ENCODE data around the gene ZNF236. TPM values are rescaled to one million over a fixed set of nuclear protein-coding genes. Genes with fewer than 3 reads are reported as not detected.

The ZNF236 gene
- polyA plus RNA-seq, 1 donor from 2014 or later, result 7.7 TPM

- Histone ChIP-seq H3K4me3 (ENCODE audit: low read length) (no peak overlapping the region), H3K4me2 (ENCODE audit: low read length) (no peak overlapping the region), H3K79me2 (replicated peaks; ENCODE audit: insufficient read depth, low read length) (no peaks in the 10 kb centered on the region), H3K9me3 (ENCODE audit: low read length) (no peaks in the 10 kb centered on the region), H3K9me2 (ENCODE audit: insufficient read depth, low read length) (no peaks in the 10 kb centered on the region), H3K27me3 (ENCODE audit: insufficient read depth, low read depth, low read length) (no peaks in the 10 kb centered on the region), H3K9ac (ENCODE audit: low read length) (no peak overlapping the region), H3K27ac (ENCODE audit: low read length) (no peak overlapping the region), H2AFZ (ENCODE audit: low read depth, low read length) (no peak overlapping the region), H3F3A (ENCODE audit: insufficient read depth, low read length, poor library complexity, severe bottlenecking) (no peaks in the 10 kb centered on the region), H3K36me3 (ENCODE audit: insufficient read depth, low read length) (peaks cover 13% of the 10 kb centered on the region), H4K20me1 (ENCODE audit: insufficient read depth) (no peaks in the 10 kb centered on the region)
- TF ChIP-seq POLR2AphosphoS5 (IDR thresholded peaks at IDR 0.05) (no peak), MXI1 (conservative IDR thresholded peaks at IDR 0.05; ENCODE audit: poor library complexity, severe bottlenecking) (no peak), CTCF (IDR thresholded peaks at IDR 0.05; ENCODE audit: poor library complexity, severe bottlenecking) (peak; percentile 25), TAF1 (IDR thresholded peaks at IDR 0.05; ENCODE audit: low read depth) (no peak), REST (IDR thresholded peaks at IDR 0.05; ENCODE audit: borderline replicate concordance) (no peak), SMC3 (conservative IDR thresholded peaks at IDR 0.05; ENCODE audit: poor library complexity) (no peak)
Measured at GRCh38 chr18:76923485-76924085, 101.2 kb downstream of the ZNF236 start.

GRCh38 chr18:76925501-76925900, 103.1 kb downstream of the ZNF236 start:
- Histone ChIP-seq H3K9me3 (ENCODE audit: low read length) (no peaks in the 10 kb centered on the region), H4K20me1 (ENCODE audit: insufficient read depth) (no peaks in the 10 kb centered on the region), H2AFZ (ENCODE audit: low read depth, low read length) (no peak overlapping the region), H3K27ac (ENCODE audit: low read length) (no peak overlapping the region), H3F3A (ENCODE audit: insufficient read depth, low read length, poor library complexity, severe bottlenecking) (no peaks in the 10 kb centered on the region), H3K4me3 (ENCODE audit: low read length) (no peak overlapping the region), H3K27me3 (ENCODE audit: insufficient read depth, low read depth, low read length) (no peaks in the 10 kb centered on the region), H3K9me2 (ENCODE audit: insufficient read depth, low read length) (no peaks in the 10 kb centered on the region), H3K36me3 (ENCODE audit: insufficient read depth, low read length) (peaks cover 13% of the 10 kb centered on the region), H3K79me2 (replicated peaks; ENCODE audit: insufficient read depth, low read length) (no peaks in the 10 kb centered on the region), H3K9ac (ENCODE audit: low read length) (no peak overlapping the region), H3K4me2 (ENCODE audit: low read length) (no peak overlapping the region)
- TF ChIP-seq TAF1 (IDR thresholded peaks at IDR 0.05; ENCODE audit: low read depth), result no peak
- TF ChIP-seq EZH2 (IDR thresholded peaks at IDR 0.05; ENCODE audit: borderline replicate concordance, insufficient read depth, low read length, poor library complexity, severe bottlenecking), result no peak
- no peak for TF ChIP-seq SMC3 (conservative IDR thresholded peaks at IDR 0.05; ENCODE audit: poor library complexity)
- no peak for TF ChIP-seq REST (IDR thresholded peaks at IDR 0.05; ENCODE audit: borderline replicate concordance)
- no peak for TF ChIP-seq EP300 (conservative IDR thresholded peaks at IDR 0.05; ENCODE audit: poor library complexity, severe bottlenecking)

Data from neural cell (in vitro differentiated cells).